Measurements from ENCODE around the gene FGD6. TPM values are rescaled to one million over a fixed set of nuclear protein-coding genes. Genes with fewer than 3 reads are reported as not detected.
A peak's percentile ranks its signal among the peaks of the same experiment; 100 is the strongest.

Gene FGD6
- total and polyA plus RNA-seq, 2 of the 4 experiments (the other 2 are of a cell fraction): 2.6 to 9.5 TPM

DNA sequence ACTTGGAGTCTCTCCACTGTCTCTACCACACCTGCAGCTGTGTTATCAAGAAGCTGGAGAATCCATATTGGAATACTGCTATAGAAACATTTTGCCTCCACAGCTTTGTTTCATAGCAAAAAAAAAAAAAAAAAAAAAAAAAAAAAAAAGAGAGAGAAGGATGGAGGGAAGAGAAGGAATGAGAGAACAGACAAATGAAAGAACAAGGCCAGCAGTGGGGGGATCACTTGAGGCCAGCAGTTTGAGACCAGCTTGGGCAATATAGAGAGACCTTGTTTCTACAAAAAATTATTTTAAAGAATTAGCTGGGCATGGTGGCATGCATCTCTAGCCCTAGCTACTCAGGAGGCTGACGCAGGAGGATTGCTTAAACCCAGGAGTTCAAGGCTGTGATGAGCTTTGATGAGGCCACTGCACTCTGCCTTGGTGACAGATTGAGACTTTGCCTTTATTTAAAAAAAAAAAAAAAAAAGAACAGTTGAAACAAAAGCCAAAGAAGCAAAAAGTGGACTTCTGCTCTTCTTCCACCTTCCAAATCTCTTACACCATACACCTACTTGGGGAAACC lies 8.5 kb upstream of the FGD6 start:
- ChIA-PET POLR2A (ENCODE audit: unreplicated experiment) (interaction anchor here (0.5 to 0.6 kb wide), 2 partner anchors 46 to 91 kb away, joined by 3 to 6 read pairs; no protein-coding TSS in a partner anchor), CTCF (interaction anchor here (1.0 kb wide), 1 partner anchor 109 kb away, joined by 3 read pairs; no protein-coding TSS in a partner anchor)
- Histone ChIP-seq H2AK5ac (ENCODE audit: low read depth, low read length) (no peak overlapping the region), H3K56ac (ENCODE audit: extremely low read depth, insufficient read depth, low read length) (no peak overlapping the region), H3K9me1 (ENCODE audit: insufficient read depth, low read length) (peaks cover 14% of the 10 kb centered on the region), H4K20me1 (ENCODE audit: insufficient read depth, low read length) (peaks cover 28% of the 10 kb centered on the region), H4K5ac (ENCODE audit: low read depth, low read length) (no peak overlapping the region), H2BK5ac (ENCODE audit: low read depth, low read length, poor library complexity, severe bottlenecking) (no peak overlapping the region), H3K36me3 (ENCODE audit: control insufficient read depth, insufficient read depth, low read length) (peaks cover 7% of the 10 kb centered on the region), H3K4me3 (ENCODE audit: insufficient read depth, low read depth, low read length) (no peak overlapping the region), H3K18ac (ENCODE audit: low read depth, low read length) (no peak overlapping the region), H2BK120ac (ENCODE audit: low read depth, low read length) (no peak overlapping the region), H3K23ac (ENCODE audit: low read depth, low read length) (peak overlapping the region; percentile 40; the same call in 1 of the 2 replicates), H2AFZ (replicated peaks; ENCODE audit: low read length, poor library complexity) (no peak overlapping the region), H2AK9ac (replicated peaks; ENCODE audit: low read depth, low read length, poor library complexity) (no peak overlapping the region), H4K91ac (ENCODE audit: insufficient read depth, low read depth, low read length) (no peak overlapping the region), H2BK20ac (ENCODE audit: low read depth, low read length) (no peak overlapping the region), H4K8ac (ENCODE audit: low read depth in 2 of 2, low read length in 2 of 2) (no peak overlapping the region), H3K4ac (ENCODE audit: low read depth, low read length) (no peak overlapping the region), H3K27ac (ENCODE audit: insufficient read depth, low read length) (no peak overlapping the region), H3K14ac (replicated peaks; ENCODE audit: low read depth, low read length) (no peak overlapping the region), H3K9me3 (ENCODE audit: control insufficient read depth, insufficient read depth, low read length) (no peaks in the 10 kb centered on the region), H3K27me3 (ENCODE audit: control insufficient read depth, insufficient read depth, low read length) (no peaks in the 10 kb centered on the region), H3K79me1 (ENCODE audit: low read depth in 1 of 2, low read length in 2 of 2) (peaks cover 14 to 62% of the 10 kb centered on the region in 2 experiments; a peak in 3 of 4 replicates), H3K9ac (ENCODE audit: low read depth, low read length) (no peak overlapping the region), H2BK15ac (ENCODE audit: low read depth, low read length) (no peak overlapping the region), H3K4me2 (ENCODE audit: low read depth, low read length) (no peak overlapping the region), H3K4me1 (ENCODE audit: control insufficient read depth, insufficient read depth, low read length) (peaks cover 14% of the 10 kb centered on the region)
- dilution Hi-C loops (cut with HindIII; ENCODE audit: low sequenced_read_pairs, unreplicated experiment) (no loop called here), in situ Hi-C loops (cut with MboI; ENCODE audit: low sequenced_read_pairs) (no loop called here), intact Hi-C loops (cut with micrococcal nuclease) (no loop called here)
- no peak for DNase-seq
- no CpG with 5 or more reads among the region's 1 CpG for WGBS, 2 experiments (ENCODE audit: extremely low coverage in 2 of 2, insufficient read length in 1 of 2)
- BruUV-seq (replicated peaks): no TSS peak
- TF ChIP-seq SMC3 (IDR thresholded peaks at IDR 0.05; ENCODE audit: low read depth, low read length) (no peak), CEBPB (IDR thresholded peaks at IDR 0.05; ENCODE audit: low read depth, low read length) (no peak), FOS (IDR thresholded peaks at IDR 0.05; ENCODE audit: low read depth, low read length) (no peak), MXI1 (IDR thresholded peaks at IDR 0.05; ENCODE audit: borderline replicate concordance, low read depth, low read length) (no peak), RCOR1 (IDR thresholded peaks at IDR 0.05; ENCODE audit: insufficient replicate concordance, low read length) (no peak), RAD21 (IDR thresholded peaks at IDR 0.05; ENCODE audit: low read length) (no peak), MAZ (IDR thresholded peaks at IDR 0.05; ENCODE audit: borderline replicate concordance, low read depth, low read length) (no peak), MAFK (IDR thresholded peaks at IDR 0.05; ENCODE audit: low read depth, low read length) (no peak), NFE2L2 (IDR thresholded peaks at IDR 0.05; ENCODE audit: low read depth, low read length) (no peak)
- TF ChIP-seq, protein P1, sequence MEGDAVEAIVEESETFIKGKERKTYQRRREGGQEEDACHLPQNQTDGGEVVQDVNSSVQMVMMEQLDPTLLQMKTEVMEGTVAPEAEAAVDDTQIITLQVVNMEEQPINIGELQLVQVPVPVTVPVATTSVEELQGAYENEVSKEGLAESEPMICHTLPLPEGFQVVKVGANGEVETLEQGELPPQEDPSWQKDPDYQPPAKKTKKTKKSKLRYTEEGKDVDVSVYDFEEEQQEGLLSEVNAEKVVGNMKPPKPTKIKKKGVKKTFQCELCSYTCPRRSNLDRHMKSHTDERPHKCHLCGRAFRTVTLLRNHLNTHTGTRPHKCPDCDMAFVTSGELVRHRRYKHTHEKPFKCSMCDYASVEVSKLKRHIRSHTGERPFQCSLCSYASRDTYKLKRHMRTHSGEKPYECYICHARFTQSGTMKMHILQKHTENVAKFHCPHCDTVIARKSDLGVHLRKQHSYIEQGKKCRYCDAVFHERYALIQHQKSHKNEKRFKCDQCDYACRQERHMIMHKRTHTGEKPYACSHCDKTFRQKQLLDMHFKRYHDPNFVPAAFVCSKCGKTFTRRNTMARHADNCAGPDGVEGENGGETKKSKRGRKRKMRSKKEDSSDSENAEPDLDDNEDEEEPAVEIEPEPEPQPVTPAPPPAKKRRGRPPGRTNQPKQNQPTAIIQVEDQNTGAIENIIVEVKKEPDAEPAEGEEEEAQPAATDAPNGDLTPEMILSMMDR (conservative IDR thresholded peaks at IDR 0.05; ENCODE audit: low read depth, low read length): no peak
- TF ChIP-seq, protein P2, sequence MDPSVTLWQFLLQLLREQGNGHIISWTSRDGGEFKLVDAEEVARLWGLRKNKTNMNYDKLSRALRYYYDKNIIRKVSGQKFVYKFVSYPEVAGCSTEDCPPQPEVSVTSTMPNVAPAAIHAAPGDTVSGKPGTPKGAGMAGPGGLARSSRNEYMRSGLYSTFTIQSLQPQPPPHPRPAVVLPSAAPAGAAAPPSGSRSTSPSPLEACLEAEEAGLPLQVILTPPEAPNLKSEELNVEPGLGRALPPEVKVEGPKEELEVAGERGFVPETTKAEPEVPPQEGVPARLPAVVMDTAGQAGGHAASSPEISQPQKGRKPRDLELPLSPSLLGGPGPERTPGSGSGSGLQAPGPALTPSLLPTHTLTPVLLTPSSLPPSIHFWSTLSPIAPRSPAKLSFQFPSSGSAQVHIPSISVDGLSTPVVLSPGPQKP (IDR thresholded peaks at IDR 0.05; ENCODE audit: borderline replicate concordance, low read depth, low read length): no peak
- no peak for ATAC-seq (ENCODE audit: low read depth)

Data from IMR-90 (cell line).